ENCODE data around the gene MCC. TPM values are rescaled to one million over a fixed set of nuclear protein-coding genes. Genes with fewer than 3 reads are reported as not detected.

MCC gene
- polyA plus RNA-seq, 1 donor (not counting 4 experiments of a cell fraction or from before 2014, with no cell fraction given) = 24.6 TPM

- Histone ChIP-seq H3K27me3 (ENCODE audit: control insufficient read depth, extremely low read depth, insufficient read depth, low read length) (no peaks in the 10 kb centered on the region), H3K36me3 (ENCODE audit: control insufficient read depth in 2 of 2, extremely low read depth in 1 of 2, insufficient read depth in 2 of 2, low read length in 2 of 2) (no peaks in the 10 kb centered on the region), H3K9me1 (ENCODE audit: control insufficient read depth, extremely low read depth, insufficient read depth, low read length) (no peaks in the 10 kb centered on the region), H3K9ac (ENCODE audit: control insufficient read depth, extremely low read depth, insufficient read depth, low read length) (no peak overlapping the region), H3K4me3 (ENCODE audit: control insufficient read depth in 2 of 3, extremely low read depth in 1 of 3, insufficient read depth in 2 of 3, low read depth in 1 of 3, low read length in 3 of 3) (no peak overlapping the region), H3K4me1 (ENCODE audit: control insufficient read depth, extremely low read depth, insufficient read depth, low read length) (peaks cover 3% of the 10 kb centered on the region), H4K20me1 (ENCODE audit: control insufficient read depth, extremely low read depth, insufficient read depth, low read length) (no peaks in the 10 kb centered on the region), H3K4me2 (ENCODE audit: control insufficient read depth, extremely low read depth, insufficient read depth, low read depth, low read length) (no peak overlapping the region), H3K9me3 (ENCODE audit: control insufficient read depth, low read depth, low read length) (no peaks in the 10 kb centered on the region), H2AFZ (ENCODE audit: control insufficient read depth, low read length) (no peak overlapping the region), H3K79me2 (ENCODE audit: control insufficient read depth, insufficient read depth, low read length) (no peaks in the 10 kb centered on the region), H3K27ac (ENCODE audit: control insufficient read depth, insufficient read depth, low read length) (no peak overlapping the region)
- dilution Hi-C loops (cut with MboI; ENCODE audit: extremely low pct_ligation_motif_present, low sequenced_read_pairs) = no loop called here
- TF ChIP-seq, protein P1, sequence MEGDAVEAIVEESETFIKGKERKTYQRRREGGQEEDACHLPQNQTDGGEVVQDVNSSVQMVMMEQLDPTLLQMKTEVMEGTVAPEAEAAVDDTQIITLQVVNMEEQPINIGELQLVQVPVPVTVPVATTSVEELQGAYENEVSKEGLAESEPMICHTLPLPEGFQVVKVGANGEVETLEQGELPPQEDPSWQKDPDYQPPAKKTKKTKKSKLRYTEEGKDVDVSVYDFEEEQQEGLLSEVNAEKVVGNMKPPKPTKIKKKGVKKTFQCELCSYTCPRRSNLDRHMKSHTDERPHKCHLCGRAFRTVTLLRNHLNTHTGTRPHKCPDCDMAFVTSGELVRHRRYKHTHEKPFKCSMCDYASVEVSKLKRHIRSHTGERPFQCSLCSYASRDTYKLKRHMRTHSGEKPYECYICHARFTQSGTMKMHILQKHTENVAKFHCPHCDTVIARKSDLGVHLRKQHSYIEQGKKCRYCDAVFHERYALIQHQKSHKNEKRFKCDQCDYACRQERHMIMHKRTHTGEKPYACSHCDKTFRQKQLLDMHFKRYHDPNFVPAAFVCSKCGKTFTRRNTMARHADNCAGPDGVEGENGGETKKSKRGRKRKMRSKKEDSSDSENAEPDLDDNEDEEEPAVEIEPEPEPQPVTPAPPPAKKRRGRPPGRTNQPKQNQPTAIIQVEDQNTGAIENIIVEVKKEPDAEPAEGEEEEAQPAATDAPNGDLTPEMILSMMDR (optimal IDR thresholded peaks at IDR 0.05 in 1 of 3, IDR thresholded peaks at IDR 0.05 in 1 of 3, conservative IDR thresholded peaks at IDR 0.05 in 1 of 3; ENCODE audit: extremely low read depth in 1 of 3, insufficient read depth in 2 of 3, low read length in 3 of 3) = no peak
- TF ChIP-seq EZH2 (IDR thresholded peaks at IDR 0.05; ENCODE audit: low read length) = no peak
- DNase-seq (ENCODE audit: low read depth, low spot score) (no peak), FAIRE-seq (no peak)
Observed at GRCh38 chr5:113358696-113359095, 129.6 kb downstream of the MCC start.

DNA sequence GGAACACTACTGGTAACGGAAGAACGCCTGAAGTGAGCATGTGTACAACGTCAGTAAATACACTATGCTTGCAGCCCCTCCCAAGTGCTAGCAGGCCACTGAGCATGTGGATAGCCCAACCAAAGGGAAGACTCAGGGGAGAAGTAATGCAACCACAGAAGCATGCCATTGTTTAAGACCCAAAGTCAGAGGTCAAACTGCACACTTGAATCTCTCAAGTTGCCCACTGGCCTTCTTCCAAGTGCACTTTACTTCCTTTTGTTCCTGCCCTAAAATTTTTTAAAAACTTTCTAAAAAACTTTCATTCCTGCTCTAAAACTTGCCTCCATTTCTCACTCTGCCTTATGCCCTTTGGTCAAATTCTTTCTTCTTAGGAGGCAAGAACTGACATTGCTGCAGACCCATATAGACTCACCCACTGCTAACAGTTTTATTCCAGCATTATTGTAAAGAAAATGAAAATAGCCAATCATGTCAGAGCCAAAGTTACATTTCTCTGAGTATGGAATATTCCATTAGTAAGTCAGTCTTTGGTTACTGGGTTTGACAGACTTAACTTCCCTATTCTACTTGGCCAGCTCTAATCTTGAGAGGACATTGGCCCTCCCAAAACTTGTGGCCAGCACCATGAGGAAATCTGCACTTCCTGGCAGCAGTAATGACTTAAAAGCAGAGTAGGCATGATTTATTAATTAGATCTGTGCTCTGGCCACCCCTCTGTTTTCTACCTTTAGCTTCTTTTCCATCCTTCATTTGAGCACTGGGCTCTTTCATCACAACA is 130.4 kb downstream of the MCC start:
- peaks cover 3% of the 10 kb centered on the region for H3K4me1 ChIP-seq (ENCODE audit: control insufficient read depth, extremely low read depth, insufficient read depth, low read length)
- no peaks in the 10 kb centered on the region for H3K27me3 ChIP-seq (ENCODE audit: control insufficient read depth, extremely low read depth, insufficient read depth, low read length)
- no peaks in the 10 kb centered on the region for H3K9me1 ChIP-seq (ENCODE audit: control insufficient read depth, extremely low read depth, insufficient read depth, low read length)
- FAIRE-seq (no peak), DNase-seq (ENCODE audit: low read depth, low spot score) (no peak)
- no peak overlapping the region for H3K4me2 ChIP-seq (ENCODE audit: control insufficient read depth, extremely low read depth, insufficient read depth, low read depth, low read length)
- TF ChIP-seq EZH2 (IDR thresholded peaks at IDR 0.05; ENCODE audit: low read length) = no peak
- TF ChIP-seq, protein P1 (optimal IDR thresholded peaks at IDR 0.05 in 1 of 3, IDR thresholded peaks at IDR 0.05 in 1 of 3, conservative IDR thresholded peaks at IDR 0.05 in 1 of 3; ENCODE audit: extremely low read depth in 1 of 3, insufficient read depth in 2 of 3, low read length in 3 of 3) = no peak
- H3K27ac ChIP-seq (ENCODE audit: control insufficient read depth, insufficient read depth, low read length) = no peak overlapping the region
- H4K20me1 ChIP-seq (ENCODE audit: control insufficient read depth, extremely low read depth, insufficient read depth, low read length) = no peaks in the 10 kb centered on the region
- H3K9me3 ChIP-seq (ENCODE audit: control insufficient read depth, low read depth, low read length) = no peaks in the 10 kb centered on the region
- H2AFZ ChIP-seq (ENCODE audit: control insufficient read depth, low read length) = no peak overlapping the region
- H3K4me3 ChIP-seq (ENCODE audit: control insufficient read depth in 2 of 3, extremely low read depth in 1 of 3, insufficient read depth in 2 of 3, low read depth in 1 of 3, low read length in 3 of 3) = no peak overlapping the region
- H3K9ac ChIP-seq (ENCODE audit: control insufficient read depth, extremely low read depth, insufficient read depth, low read length) = no peak overlapping the region
- no peaks in the 10 kb centered on the region for H3K79me2 ChIP-seq (ENCODE audit: control insufficient read depth, insufficient read depth, low read length)
- dilution Hi-C loops (cut with MboI; ENCODE audit: extremely low pct_ligation_motif_present, low sequenced_read_pairs) = no loop called here
- peaks cover 0 to 2% of the 10 kb centered on the region in 2 experiments for H3K36me3 ChIP-seq (ENCODE audit: control insufficient read depth in 2 of 2, extremely low read depth in 1 of 2, insufficient read depth in 2 of 2, low read length in 2 of 2)
